Measurements from ENCODE around the gene PAPPA2.

PAPPA2 gene

GRCh38 chr1:176638713-176639526 lies 175.9 kb downstream of the PAPPA2 start:
- TF ChIP-seq, protein P1, sequence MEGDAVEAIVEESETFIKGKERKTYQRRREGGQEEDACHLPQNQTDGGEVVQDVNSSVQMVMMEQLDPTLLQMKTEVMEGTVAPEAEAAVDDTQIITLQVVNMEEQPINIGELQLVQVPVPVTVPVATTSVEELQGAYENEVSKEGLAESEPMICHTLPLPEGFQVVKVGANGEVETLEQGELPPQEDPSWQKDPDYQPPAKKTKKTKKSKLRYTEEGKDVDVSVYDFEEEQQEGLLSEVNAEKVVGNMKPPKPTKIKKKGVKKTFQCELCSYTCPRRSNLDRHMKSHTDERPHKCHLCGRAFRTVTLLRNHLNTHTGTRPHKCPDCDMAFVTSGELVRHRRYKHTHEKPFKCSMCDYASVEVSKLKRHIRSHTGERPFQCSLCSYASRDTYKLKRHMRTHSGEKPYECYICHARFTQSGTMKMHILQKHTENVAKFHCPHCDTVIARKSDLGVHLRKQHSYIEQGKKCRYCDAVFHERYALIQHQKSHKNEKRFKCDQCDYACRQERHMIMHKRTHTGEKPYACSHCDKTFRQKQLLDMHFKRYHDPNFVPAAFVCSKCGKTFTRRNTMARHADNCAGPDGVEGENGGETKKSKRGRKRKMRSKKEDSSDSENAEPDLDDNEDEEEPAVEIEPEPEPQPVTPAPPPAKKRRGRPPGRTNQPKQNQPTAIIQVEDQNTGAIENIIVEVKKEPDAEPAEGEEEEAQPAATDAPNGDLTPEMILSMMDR (IDR thresholded peaks at IDR 0.05; ENCODE audit: low read depth, low read length), result no peak
- no peak for DNase-seq (ENCODE audit: extremely low read depth, low read depth)

- no peak for DNase-seq (ENCODE audit: extremely low read depth, low read depth)
- TF ChIP-seq, protein P1 (IDR thresholded peaks at IDR 0.05; ENCODE audit: low read depth, low read length), result no peak
Measured at GRCh38 chr1:176643536-176643935, 180.6 kb downstream of the PAPPA2 start.

GRCh38 chr1:176648556-176648955 lies 185.6 kb downstream of the PAPPA2 start:
- TF ChIP-seq, protein P1 (IDR thresholded peaks at IDR 0.05; ENCODE audit: low read depth, low read length), result no peak
- no peak for DNase-seq (ENCODE audit: extremely low read depth, low read depth)

GRCh38 chr1:176656257-176656995 lies 193.5 kb downstream of the PAPPA2 start:
- TF ChIP-seq, protein P1 (IDR thresholded peaks at IDR 0.05; ENCODE audit: low read depth, low read length), result peak; percentile 18

DNA sequence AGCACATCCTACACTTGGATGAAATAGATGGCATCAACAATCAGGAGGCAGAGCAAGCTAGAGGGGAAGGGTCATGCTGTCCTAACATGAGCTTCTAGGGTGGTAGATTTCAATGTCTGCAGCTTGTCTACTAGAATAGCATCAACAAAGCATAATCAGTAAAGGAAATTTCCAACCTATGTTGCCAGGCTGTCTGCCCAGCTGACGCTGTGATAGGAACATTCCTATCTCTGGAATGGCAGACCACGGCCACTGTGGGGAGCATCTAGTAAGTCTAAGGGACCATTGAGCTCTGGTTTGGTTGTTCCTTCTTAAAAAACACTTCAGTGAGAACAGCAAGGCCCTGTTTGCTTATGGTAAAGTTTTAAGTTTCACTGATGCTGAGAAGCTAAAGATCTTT lies 206.8 kb downstream of the PAPPA2 start:
- TF ChIP-seq, protein P1 (IDR thresholded peaks at IDR 0.05; ENCODE audit: low read depth, low read length), result no peak

More at GRCh38 chr1:176656257-176656995, 193.5 kb downstream of the PAPPA2 start:
- peak; percentile 49 for DNase-seq (ENCODE audit: extremely low read depth, low read depth)

GRCh38 chr1:176670853-176671252 lies 207.9 kb downstream of the PAPPA2 start:
- DNase-seq (ENCODE audit: extremely low read depth, low read depth), result no peak
- TF ChIP-seq, protein P1 (IDR thresholded peaks at IDR 0.05; ENCODE audit: low read depth, low read length), result no peak

More for the DNA sequence above, 206.8 kb downstream of the PAPPA2 start:
- no peak for DNase-seq (ENCODE audit: extremely low read depth, low read depth)

Measured in AG09319 (cell line).